Measurements from ENCODE around the gene CIB4. TPM values are rescaled to one million over a fixed set of nuclear protein-coding genes. Genes with fewer than 3 reads are reported as not detected.

CIB4 gene
- total and polyA plus RNA-seq, 2 of the 4 experiments (the other 2 are of a cell fraction): not detected

DNA sequence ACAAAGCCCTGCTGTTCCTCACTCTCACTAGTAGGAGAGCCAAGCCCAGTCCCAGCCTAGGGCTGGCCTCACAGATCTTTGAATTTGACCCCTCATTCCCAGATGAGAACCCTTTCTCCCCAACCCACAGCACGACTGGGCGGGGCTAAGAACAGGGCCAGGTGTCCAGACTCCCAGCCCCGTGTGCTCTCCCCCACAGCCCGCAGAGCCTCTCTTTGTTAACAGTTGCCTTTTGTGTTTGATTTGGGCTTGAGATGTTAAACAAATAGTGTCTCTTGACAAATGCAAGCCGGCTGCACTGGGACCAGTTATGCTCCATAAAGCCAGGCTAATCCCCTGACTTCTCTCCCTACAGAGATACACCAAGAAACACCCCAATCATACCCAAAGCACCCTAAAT is 46.6 kb upstream of the CIB4 start:
- Histone ChIP-seq H2BK15ac (ENCODE audit: low read depth, low read length) (no peak overlapping the region), H3K79me1 (ENCODE audit: low read depth in 1 of 2, low read length in 2 of 2) (no peaks in the 10 kb centered on the region), H3K9ac (ENCODE audit: low read depth, low read length) (no peak overlapping the region), H2AK9ac (replicated peaks; ENCODE audit: low read depth, low read length, poor library complexity) (no peak overlapping the region), H3K27me3 (ENCODE audit: control insufficient read depth, insufficient read depth, low read length) (peaks cover 76% of the 10 kb centered on the region), H2AK5ac (ENCODE audit: low read depth, low read length) (no peak overlapping the region), H2BK20ac (ENCODE audit: low read depth, low read length) (no peak overlapping the region), H3K14ac (replicated peaks; ENCODE audit: low read depth, low read length) (no peak overlapping the region), H3K36me3 (ENCODE audit: control insufficient read depth, insufficient read depth, low read length) (no peaks in the 10 kb centered on the region), H3K4me2 (ENCODE audit: low read depth, low read length) (no peak overlapping the region), H3K23ac (ENCODE audit: low read depth, low read length) (no peak overlapping the region), H3K4ac (ENCODE audit: low read depth, low read length) (no peak overlapping the region), H3K9me1 (ENCODE audit: insufficient read depth, low read length) (no peaks in the 10 kb centered on the region), H3K27ac (ENCODE audit: insufficient read depth, low read length) (no peak overlapping the region), H2BK120ac (ENCODE audit: low read depth, low read length) (no peak overlapping the region), H3K18ac (ENCODE audit: low read depth, low read length) (no peak overlapping the region), H3K4me1 (ENCODE audit: control insufficient read depth, insufficient read depth, low read length) (no peaks in the 10 kb centered on the region), H4K8ac (ENCODE audit: low read depth in 2 of 2, low read length in 2 of 2) (no peak overlapping the region), H4K91ac (ENCODE audit: insufficient read depth, low read depth, low read length) (no peak overlapping the region), H4K20me1 (ENCODE audit: insufficient read depth, low read length) (no peaks in the 10 kb centered on the region), H3K9me3 (ENCODE audit: control insufficient read depth, insufficient read depth, low read length) (no peaks in the 10 kb centered on the region), H3K56ac (ENCODE audit: extremely low read depth, insufficient read depth, low read length) (no peak overlapping the region), H2BK5ac (ENCODE audit: low read depth, low read length, poor library complexity, severe bottlenecking) (no peak overlapping the region), H4K5ac (ENCODE audit: low read depth, low read length) (no peak overlapping the region), H2AFZ (replicated peaks; ENCODE audit: low read length, poor library complexity) (no peak overlapping the region), H3K4me3 (ENCODE audit: insufficient read depth, low read depth, low read length) (no peak overlapping the region)
- no TSS peak for BruUV-seq (replicated peaks)
- no peak for TF ChIP-seq MXI1 (IDR thresholded peaks at IDR 0.05; ENCODE audit: borderline replicate concordance, low read depth, low read length)
- TF ChIP-seq SMC3 (IDR thresholded peaks at IDR 0.05; ENCODE audit: low read depth, low read length): no peak
- TF ChIP-seq RFX5 (IDR thresholded peaks at IDR 0.05; ENCODE audit: low read depth, low read length): no peak
- no peak for TF ChIP-seq RCOR1 (IDR thresholded peaks at IDR 0.05; ENCODE audit: insufficient replicate concordance, low read length)
- TF ChIP-seq, protein P1, sequence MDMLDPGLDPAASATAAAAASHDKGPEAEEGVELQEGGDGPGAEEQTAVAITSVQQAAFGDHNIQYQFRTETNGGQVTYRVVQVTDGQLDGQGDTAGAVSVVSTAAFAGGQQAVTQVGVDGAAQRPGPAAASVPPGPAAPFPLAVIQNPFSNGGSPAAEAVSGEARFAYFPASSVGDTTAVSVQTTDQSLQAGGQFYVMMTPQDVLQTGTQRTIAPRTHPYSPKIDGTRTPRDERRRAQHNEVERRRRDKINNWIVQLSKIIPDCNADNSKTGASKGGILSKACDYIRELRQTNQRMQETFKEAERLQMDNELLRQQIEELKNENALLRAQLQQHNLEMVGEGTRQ (IDR thresholded peaks at IDR 0.05; ENCODE audit: low read depth, low read length): no peak
- TF ChIP-seq POLR2A (IDR thresholded peaks at IDR 0.05; ENCODE audit: low read depth, low read length): no peak
- TF ChIP-seq, protein P2, sequence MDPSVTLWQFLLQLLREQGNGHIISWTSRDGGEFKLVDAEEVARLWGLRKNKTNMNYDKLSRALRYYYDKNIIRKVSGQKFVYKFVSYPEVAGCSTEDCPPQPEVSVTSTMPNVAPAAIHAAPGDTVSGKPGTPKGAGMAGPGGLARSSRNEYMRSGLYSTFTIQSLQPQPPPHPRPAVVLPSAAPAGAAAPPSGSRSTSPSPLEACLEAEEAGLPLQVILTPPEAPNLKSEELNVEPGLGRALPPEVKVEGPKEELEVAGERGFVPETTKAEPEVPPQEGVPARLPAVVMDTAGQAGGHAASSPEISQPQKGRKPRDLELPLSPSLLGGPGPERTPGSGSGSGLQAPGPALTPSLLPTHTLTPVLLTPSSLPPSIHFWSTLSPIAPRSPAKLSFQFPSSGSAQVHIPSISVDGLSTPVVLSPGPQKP (IDR thresholded peaks at IDR 0.05; ENCODE audit: borderline replicate concordance, low read depth, low read length): no peak
- no peak for ATAC-seq (ENCODE audit: low read depth)
- dilution Hi-C loops (cut with HindIII; ENCODE audit: low sequenced_read_pairs, unreplicated experiment): no loop called here
- in situ Hi-C loops (cut with MboI; ENCODE audit: low sequenced_read_pairs): no loop called here
- no peak for DNase-seq
- CTCF ChIA-PET: no interaction called here
- no CpG with 5 or more reads among the region's 5 CpGs for WGBS, 2 experiments (ENCODE audit: extremely low coverage in 2 of 2, insufficient read length in 1 of 2)
- POLR2A ChIA-PET (ENCODE audit: unreplicated experiment): no interaction called here
- intact Hi-C loops (cut with micrococcal nuclease): no loop called here

All from IMR-90 (cell line).